Small intestine (tissue), 7 donors: ENCODE results near the gene JOSD2. TPM values are rescaled to one million over a fixed set of nuclear protein-coding genes. Genes with fewer than 3 reads are reported as not detected.

Experiments
- DNase-seq, 2 donors: peaks; one replicate each; pipeline versions ENCODE4 v3.0.0 to v3.0.0-alpha.2; 2013
- FAIRE-seq: peaks from 2 replicates; lab custom pipeline; 2012; peaks lifted over from hg19 to GRCh38; lab: Jason Lieb, UNC
- H3K27ac ChIP-seq, 3 donors: one replicate each; pipeline ENCODE4 v1.5.1; 2013; ENCODE audit warnings: low read length in 2 of 3, mild to moderate bottlenecking in 2 of 3, control low read depth in 1 of 3, inconsistent platforms in 1 of 3, low read depth in 1 of 3, moderate library complexity in 1 of 3
- H3K27me3 ChIP-seq, 3 donors: one replicate each; pipeline ENCODE4 v1.6.1; 2013; ENCODE audit warnings: low read length in 3 of 3, inconsistent platforms in 1 of 3; ENCODE audit not compliant: control insufficient read depth in 3 of 3, insufficient read depth in 3 of 3
- H3K36me3 ChIP-seq, 3 donors: one replicate each; pipeline ENCODE4 v1.6.1; 2013; ENCODE audit warnings: low read length in 3 of 3, inconsistent platforms in 1 of 3, low read depth in 1 of 3, mild to moderate bottlenecking in 1 of 3, moderate library complexity in 1 of 3; ENCODE audit not compliant: control insufficient read depth in 3 of 3, insufficient read depth in 2 of 3
- H3K4me1 ChIP-seq, 3 donors: one replicate each; pipeline ENCODE4 v1.6.1; 2013; ENCODE audit warnings: low read length in 2 of 3, inconsistent platforms in 1 of 3, low read depth in 1 of 3, mild to moderate bottlenecking in 1 of 3, moderate library complexity in 1 of 3; ENCODE audit not compliant: control insufficient read depth in 3 of 3, insufficient read depth in 2 of 3
- H3K4me3 ChIP-seq, 3 donors: one replicate each; pipeline ENCODE4 v1.5.1; 2013; ENCODE audit warnings: low read length in 3 of 3, control low read depth in 1 of 3, inconsistent platforms in 1 of 3, low read depth in 1 of 3, mild to moderate bottlenecking in 1 of 3, moderate library complexity in 1 of 3
- H3K9me3 ChIP-seq, 2 donors: one replicate each; pipeline ENCODE4 v1.6.1; 2013; ENCODE audit warnings: low read depth in 1 of 2, low read length in 1 of 2; ENCODE audit not compliant: control insufficient read depth in 2 of 2, insufficient read depth in 1 of 2
- WGBS, 3 donors: extraction: QIAGEN DNeasy Blood & Tissue Kit; methylation state at CpG; one replicate each; pipeline ENCODE4 v1.1.7; 2013; 5-methylcytosine and 5-hydroxymethylcytosine counted together
- polyA plus RNA-seq, 4 donors: library from polyadenylated mRNA; stranded (reverse) in 3 of 4; unstranded in 1 of 4; fragments of 200-250 nt in 3 of 4; fragments of 120-200 nt in 1 of 4; gene quantifications; one replicate each; pipeline versions ENCODE4 v1.2.1 to v1.2.3, GENCODE V29; 2013
- donor health status: healthy with polysubstance abuse.
- donor health status: control.
- donor health status: control.
- donor health status: Bipolar disorder and iron deficiency.
- donor health status: healthy.

Gene JOSD2
- polyA plus RNA-seq, 4 donors, result 21.2 to 97.8 (median 74.1) TPM

DNA sequence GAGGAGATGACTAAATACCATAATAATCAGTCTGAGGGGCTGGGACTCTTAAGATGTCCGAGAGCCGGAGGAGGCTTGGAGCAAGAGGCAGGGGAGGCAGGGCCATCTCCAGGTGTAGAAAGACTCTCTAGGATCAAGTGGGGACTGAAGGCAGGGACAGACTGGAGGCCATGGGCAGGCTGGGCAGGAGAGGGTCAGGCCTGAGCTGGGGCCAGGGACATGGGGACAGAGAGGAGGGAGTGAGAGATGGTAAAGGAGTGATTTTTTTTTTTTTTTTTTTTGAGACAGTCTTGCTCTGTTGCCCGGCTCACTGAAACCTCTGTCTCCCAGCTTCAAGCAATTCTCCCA lies 2.2 kb downstream of the JOSD2 start:
- Histone ChIP-seq H3K4me1 (peaks cover 1 to 13% (median 2%) of the 10 kb centered on the region in 3 donors), H3K4me3 (no peak overlapping the region), H3K36me3 (peaks cover 0 to 5% (median 2%) of the 10 kb centered on the region in 3 donors), H3K9me3 (no peaks in the 10 kb centered on the region), H3K27me3 (no peaks in the 10 kb centered on the region), H3K27ac (no peak overlapping the region)
- no peak for FAIRE-seq
- WGBS, 3 donors, result 90 to 94% (median 92%) methylated on average over 3 of the region's 3 CpGs
- DNase-seq, result no peak

DNA sequence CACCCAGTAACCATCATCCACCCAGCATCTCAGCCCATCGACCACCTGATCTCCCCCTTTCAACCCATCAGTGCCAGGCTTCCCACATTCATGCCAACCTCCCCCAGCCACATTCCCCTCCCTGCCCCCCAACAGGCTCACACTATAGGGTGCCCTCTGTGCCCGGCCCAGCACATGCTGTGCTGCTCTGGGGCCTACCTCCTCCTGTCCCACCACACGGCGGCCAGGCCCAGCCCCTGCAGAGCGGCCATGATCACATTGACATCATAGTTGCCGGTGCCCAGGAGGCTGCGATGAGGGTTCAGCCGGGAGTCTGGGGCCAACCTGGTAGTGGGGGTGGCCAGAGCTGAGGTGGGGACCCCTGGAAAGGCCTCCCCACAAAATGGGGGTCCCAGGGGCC lies 3.6 kb downstream of the JOSD2 start:
- DNase-seq, result no peak

GRCh38 chr19:50506700-50507099 lies 4.3 kb downstream of the JOSD2 start:
- no peaks in the 10 kb centered on the region for H3K9me3 ChIP-seq
- peaks cover 1 to 8% (median 2%) of the 10 kb centered on the region in 3 donors for H3K4me1 ChIP-seq
- H3K27ac ChIP-seq, result no peak overlapping the region
- FAIRE-seq (no peak), DNase-seq (no peak)
- H3K4me3 ChIP-seq, result no peak overlapping the region
- H3K27me3 ChIP-seq, result no peaks in the 10 kb centered on the region
- WGBS, 3 donors, result 91 to 97% (median 93%) methylated on average over 7 to 9 of the region's 10 CpGs
- H3K36me3 ChIP-seq, result peaks cover 0 to 5% (median 2%) of the 10 kb centered on the region in 3 donors

More for the DNA sequence above, 3.6 kb downstream of the JOSD2 start:
- Histone ChIP-seq H3K27ac (no peak overlapping the region), H3K27me3 (no peaks in the 10 kb centered on the region), H3K4me3 (no peak overlapping the region), H3K9me3 (no peaks in the 10 kb centered on the region), H3K4me1 (peaks cover 1 to 13% (median 2%) of the 10 kb centered on the region in 3 donors), H3K36me3 (peaks cover 0 to 5% (median 2%) of the 10 kb centered on the region in 3 donors)
- FAIRE-seq, result no peak
- 93 to 97% (median 95%) methylated on average over 8 of the region's 8 CpGs for WGBS, 3 donors

GRCh38 chr19:50505856-50506611 lies 5.0 kb downstream of the JOSD2 start:
- Histone ChIP-seq H3K9me3 (no peaks in the 10 kb centered on the region), H3K27me3 (no peaks in the 10 kb centered on the region), H3K27ac (no peak overlapping the region), H3K36me3 (peaks cover 0 to 5% (median 2%) of the 10 kb centered on the region in 3 donors), H3K4me3 (no peak overlapping the region), H3K4me1 (peaks cover 1 to 8% (median 2%) of the 10 kb centered on the region in 3 donors)
- DNase-seq, result no peak
- FAIRE-seq, result no peak
- WGBS, 3 donors, result 92 to 95% (median 94%) methylated on average over 27 to 30 of the region's 30 CpGs

- H3K4me1 ChIP-seq, result peaks cover 0 to 4% (median 3%) of the 10 kb centered on the region in 3 donors
- DNase-seq, result no peak
- H3K36me3 ChIP-seq, result peaks cover 0 to 5% (median 2%) of the 10 kb centered on the region in 3 donors
- 65 to 81% (median 71%) methylated on average over 25 of the region's 25 CpGs for WGBS, 3 donors
- no peak overlapping the region for H3K4me3 ChIP-seq
- H3K9me3 ChIP-seq, result no peaks in the 10 kb centered on the region
- H3K27me3 ChIP-seq, result peaks cover 0 to 19% (median 0%) of the 10 kb centered on the region in 3 donors
- H3K27ac ChIP-seq, result no peak overlapping the region
- FAIRE-seq, result no peak
Observed at GRCh38 chr19:50501568-50502475, 9.2 kb downstream of the JOSD2 start.

DNA sequence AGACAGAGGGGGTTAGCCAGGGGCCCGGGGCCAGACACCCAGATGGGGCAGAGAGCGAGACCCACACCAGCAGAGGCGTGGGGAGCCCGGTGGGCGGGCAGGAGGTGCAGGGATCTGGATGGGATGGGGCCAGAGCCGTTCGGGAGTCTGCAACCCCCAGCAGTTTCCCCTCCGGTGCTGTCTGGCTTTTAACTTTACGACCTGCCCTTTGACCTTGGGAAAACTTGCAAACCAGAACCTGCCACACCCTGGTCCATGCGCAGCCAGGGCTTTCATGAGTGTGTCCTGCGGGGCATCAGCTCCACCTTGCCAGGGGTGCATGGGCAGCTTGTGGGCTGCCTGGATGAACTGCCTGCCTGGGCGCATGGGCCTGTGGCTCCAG lies 9.8 kb downstream of the JOSD2 start:
- WGBS, 3 donors, result 24 to 58% (median 40%) methylated on average over 8 to 12 of the region's 12 CpGs

DNA sequence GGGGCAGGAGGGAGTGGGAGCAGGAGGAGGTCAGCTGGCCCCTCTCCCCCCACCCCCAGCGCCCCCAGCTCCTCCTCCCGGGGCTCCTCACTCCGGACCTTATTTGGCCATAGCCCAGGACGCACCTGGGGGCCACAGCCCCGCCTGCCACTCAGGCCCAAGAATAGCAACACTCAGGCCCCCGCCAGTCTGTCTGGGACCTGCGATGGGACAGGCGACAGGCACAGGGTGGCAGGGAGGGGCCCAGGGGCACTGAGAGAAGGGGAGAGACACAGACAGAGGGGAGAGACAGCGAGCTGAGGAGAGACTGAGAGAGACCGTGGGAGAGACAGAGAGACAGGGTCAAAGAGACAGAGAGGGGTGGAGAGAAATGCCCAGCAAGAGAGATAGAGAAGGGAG lies 10.2 kb downstream of the JOSD2 start:
- Histone ChIP-seq H3K36me3 (no peaks in the 10 kb centered on the region), H3K27me3 (peaks cover 0 to 21% (median 0%) of the 10 kb centered on the region in 3 donors), H3K9me3 (no peaks in the 10 kb centered on the region), H3K4me3 (no peak overlapping the region), H3K27ac (no peak overlapping the region), H3K4me1 (peaks cover 0 to 4% (median 3%) of the 10 kb centered on the region in 3 donors)
- DNase-seq, result no peak
- 25 to 45% (median 44%) methylated on average over 5 to 10 of the region's 10 CpGs for WGBS, 3 donors
- no peak for FAIRE-seq

More for the DNA sequence above, 9.8 kb downstream of the JOSD2 start:
- H3K27ac ChIP-seq, result no peak overlapping the region
- peaks cover 0 to 3% (median 2%) of the 10 kb centered on the region in 3 donors for H3K36me3 ChIP-seq
- H3K4me1 ChIP-seq, result peaks cover 0 to 4% (median 3%) of the 10 kb centered on the region in 3 donors
- no peak overlapping the region for H3K4me3 ChIP-seq
- FAIRE-seq (no peak), DNase-seq (peak in 1 of 2 donors; percentile 45)
- no peaks in the 10 kb centered on the region for H3K9me3 ChIP-seq
- H3K27me3 ChIP-seq, result peaks cover 0 to 21% (median 0%) of the 10 kb centered on the region in 3 donors

GRCh38 chr19:50500060-50500752 lies 10.8 kb downstream of the JOSD2 start:
- no peak for DNase-seq

More at GRCh38 chr19:50500060-50500752, 10.8 kb downstream of the JOSD2 start:
- no peak overlapping the region for H3K27ac ChIP-seq
- peaks cover 0 to 23% (median 0%) of the 10 kb centered on the region in 3 donors for H3K27me3 ChIP-seq
- no peaks in the 10 kb centered on the region for H3K36me3 ChIP-seq
- peaks cover 0 to 4% (median 3%) of the 10 kb centered on the region in 3 donors for H3K4me1 ChIP-seq
- H3K4me3 ChIP-seq, result no peak overlapping the region
- no peak for FAIRE-seq
- H3K9me3 ChIP-seq, result no peaks in the 10 kb centered on the region
- WGBS, 3 donors, result 45 to 54% (median 54%) methylated on average over 17 to 27 of the region's 27 CpGs
